Epithelial cell of prostate (primary cell): ENCODE data around the gene DNMT3A.

Experiments
- DNase-seq: peaks from one replicate; pipeline ENCODE4 v3.0.0-alpha.2; 2011; ENCODE audit warnings: low read depth, low spot score
- H3K27ac ChIP-seq: fragments of 450-650 bp; 2 replicates; pipeline ENCODE4 v1.5.1; 2017; ENCODE audit warnings: mild to moderate bottlenecking

The DNMT3A gene

DNA sequence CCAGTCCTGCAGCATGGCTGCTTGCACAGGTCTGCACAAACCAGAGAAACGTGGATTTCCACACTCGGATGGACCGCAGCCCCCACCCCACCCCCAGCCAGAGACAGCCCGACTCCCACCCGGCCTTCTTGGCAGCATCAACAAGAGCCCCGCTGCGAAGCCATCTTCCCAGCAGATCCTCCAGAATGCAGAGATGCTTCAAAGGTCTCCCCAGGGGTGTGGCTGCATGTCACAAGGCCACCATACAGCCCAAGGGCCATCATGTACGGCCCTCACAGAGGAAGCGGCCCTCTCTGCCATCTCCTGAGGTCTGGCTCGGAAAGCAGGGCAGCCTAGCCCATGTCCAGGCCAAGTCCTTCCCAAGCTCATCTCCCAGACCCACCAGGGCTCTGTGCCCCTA is 11.5 kb downstream of the DNMT3A start:
- DNase-seq, result no peak

GRCh38 chr2:25328152-25329085 is 13.3 kb downstream of the DNMT3A start:
- DNase-seq, result no peak
- no peak overlapping the region for H3K27ac ChIP-seq

More for the DNA sequence above, 11.5 kb downstream of the DNMT3A start:
- H3K27ac ChIP-seq, result no peak overlapping the region

DNA sequence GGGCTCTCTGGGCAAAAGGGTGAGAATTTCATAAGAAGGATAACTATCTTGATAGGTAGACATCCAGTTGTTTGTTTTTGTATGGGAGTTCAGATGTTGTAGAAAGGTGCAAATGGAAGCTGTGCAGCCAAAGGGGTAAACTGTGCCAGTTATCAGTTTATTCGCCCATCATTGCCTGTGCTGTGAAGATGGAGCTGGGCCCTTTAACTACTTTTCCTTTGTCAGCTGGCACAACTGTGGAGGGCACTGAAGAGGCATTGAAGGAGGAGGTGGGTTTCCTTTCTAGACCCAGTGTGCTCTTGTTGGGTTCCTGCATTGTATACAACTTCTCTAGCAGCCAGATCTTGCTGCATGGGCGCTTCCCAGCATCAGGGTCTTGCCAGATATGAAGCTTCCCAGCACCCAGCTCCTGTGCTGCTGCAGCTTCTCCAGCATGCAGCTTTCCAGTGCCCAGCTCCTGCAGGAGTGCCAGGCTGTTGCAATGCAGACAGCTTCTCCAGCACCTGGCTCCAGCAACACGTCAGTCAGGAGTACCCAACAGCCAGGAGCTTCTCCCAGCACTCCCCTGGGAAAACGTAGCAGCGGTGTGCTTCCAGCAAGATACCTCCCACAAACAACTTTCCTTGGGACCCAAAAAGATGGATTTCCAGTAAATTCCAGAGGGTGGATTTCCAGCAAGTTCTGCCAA is 15.3 kb downstream of the DNMT3A start:
- DNase-seq, result no peak
- H3K27ac ChIP-seq, result no peak overlapping the region

DNA sequence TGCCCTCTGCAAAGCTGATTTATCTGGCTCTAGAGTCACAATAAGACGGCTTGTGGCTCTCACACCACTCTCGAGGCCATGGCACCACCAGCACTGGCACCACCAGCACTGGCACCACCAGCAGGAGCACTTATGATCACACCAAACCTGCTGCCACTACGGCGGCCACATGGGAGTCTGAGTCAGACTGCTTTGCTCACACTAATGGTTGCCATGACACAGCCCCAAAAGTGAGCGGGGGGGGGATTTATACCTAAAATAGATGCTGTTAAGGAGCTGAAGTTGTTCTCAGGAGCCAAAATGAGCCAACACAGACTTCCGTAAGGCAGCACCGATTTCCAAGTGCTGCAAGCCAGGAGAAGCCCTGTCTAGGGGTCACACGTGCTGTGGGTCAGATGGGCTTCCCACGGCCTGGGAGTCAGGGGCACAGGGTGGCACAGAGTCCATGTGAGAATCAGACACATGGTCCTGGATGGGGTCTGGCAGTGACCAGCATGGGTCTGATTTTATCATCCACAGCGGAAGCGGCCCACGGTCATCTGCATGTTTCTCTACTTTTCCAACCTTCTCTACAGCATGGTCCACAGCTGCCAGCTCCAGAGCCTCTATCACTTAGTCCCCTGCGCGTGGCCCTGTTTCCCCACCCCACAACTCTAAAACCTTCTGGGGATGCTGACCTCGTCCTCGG is 16.7 kb downstream of the DNMT3A start:
- H3K27ac ChIP-seq, result no peak overlapping the region
- no peak for DNase-seq

- no peak for DNase-seq
- H3K27ac ChIP-seq, result no peak overlapping the region
Observed at GRCh38 chr2:25324251-25324650, 17.5 kb downstream of the DNMT3A start.

GRCh38 chr2:25323610-25324189 is 18.0 kb downstream of the DNMT3A start:
- no peak for DNase-seq
- no peak overlapping the region for H3K27ac ChIP-seq

GRCh38 chr2:25323042-25323514 is 18.6 kb downstream of the DNMT3A start:
- no peak overlapping the region for H3K27ac ChIP-seq
- DNase-seq, result no peak

DNA sequence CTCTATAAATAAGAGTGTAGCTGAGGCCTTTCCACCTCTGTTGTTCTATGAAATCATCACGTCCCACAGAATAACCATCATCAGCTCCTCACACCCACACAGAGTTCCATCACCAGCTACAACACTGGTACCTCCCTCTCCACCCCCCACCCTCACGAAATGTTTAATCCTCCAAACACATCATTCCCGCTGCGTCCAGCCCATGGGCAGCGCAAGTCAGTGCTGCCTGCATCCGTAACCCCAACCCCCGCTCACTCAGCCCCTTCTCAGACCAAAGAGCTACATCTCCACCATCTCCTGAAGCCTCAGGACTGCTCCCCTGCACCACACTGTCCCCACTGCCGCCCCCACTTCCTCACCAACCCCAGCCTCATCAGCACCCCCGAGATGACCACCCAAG is 19.4 kb downstream of the DNMT3A start:
- H3K27ac ChIP-seq, result no peak overlapping the region
- no peak for DNase-seq

- no peak overlapping the region for H3K27ac ChIP-seq
- no peak for DNase-seq
Observed at GRCh38 chr2:25320077-25320476, 21.6 kb downstream of the DNMT3A start.

DNA sequence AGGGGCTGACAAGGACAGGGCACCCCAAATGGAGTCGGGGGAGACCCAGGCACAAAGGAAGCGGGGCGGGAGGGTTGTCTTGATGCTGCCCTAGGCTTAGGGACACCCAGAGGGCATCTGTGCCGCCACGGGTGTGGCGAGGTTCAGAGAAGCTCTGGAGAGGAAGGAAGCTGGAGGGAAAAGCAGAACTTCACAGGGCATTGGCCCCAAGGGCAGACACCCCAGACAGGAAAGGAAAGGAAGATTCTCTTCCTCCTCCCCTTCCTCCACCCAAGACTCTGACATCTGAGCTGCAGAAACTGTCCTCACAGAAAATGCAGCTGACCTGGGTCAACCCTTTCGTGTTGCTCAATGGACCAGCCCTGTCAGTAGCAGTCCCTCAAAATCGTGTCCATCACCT is 25.6 kb downstream of the DNMT3A start:
- DNase-seq, result no peak
- H3K27ac ChIP-seq, result no peak overlapping the region

- no peak overlapping the region for H3K27ac ChIP-seq
- DNase-seq, result no peak
Observed at GRCh38 chr2:25315316-25315680, 26.4 kb downstream of the DNMT3A start.

DNA sequence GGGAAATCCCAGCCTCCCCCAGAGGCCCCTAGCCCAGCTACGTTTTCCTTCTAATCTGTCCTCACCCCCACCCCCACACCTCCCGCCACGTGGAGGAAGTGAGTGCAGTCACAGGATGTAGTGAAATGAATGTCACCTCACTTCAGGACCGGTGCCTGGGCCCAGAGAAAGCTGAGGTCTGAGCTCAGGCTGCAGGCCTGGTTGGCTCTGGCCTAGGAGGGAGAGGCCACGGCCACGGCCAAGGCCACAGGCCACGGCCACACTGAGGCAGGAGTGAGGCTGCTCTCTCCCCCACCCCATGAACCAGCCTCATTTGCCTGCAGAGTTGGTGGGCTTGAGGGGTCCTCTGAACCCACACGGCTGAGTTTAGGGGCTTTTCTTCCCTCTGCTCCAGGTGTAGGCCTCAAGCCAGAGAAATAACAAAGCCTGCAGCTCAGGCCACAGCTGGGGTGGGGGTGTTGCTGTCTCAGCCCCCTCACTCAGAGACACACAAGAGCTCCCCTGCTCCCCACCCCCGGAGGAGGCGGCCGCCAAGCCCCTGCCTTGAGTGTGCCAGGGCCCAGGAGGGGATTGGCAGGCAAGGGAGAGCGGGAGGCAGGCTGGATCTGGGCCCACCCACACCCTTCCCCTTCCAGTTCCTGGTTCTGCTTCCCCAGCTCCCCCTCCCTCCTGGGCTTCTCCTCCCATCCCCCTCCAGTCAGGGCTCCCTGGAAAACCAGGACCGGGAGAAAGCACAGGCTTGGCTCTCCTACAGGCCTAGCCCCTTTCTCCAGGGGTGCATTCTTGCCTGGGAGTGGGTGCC is 27.0 kb downstream of the DNMT3A start:
- H3K27ac ChIP-seq, result no peak overlapping the region
- no peak for DNase-seq

- H3K27ac ChIP-seq, result no peak overlapping the region
- DNase-seq, result no peak
Observed at GRCh38 chr2:25313711-25314513, 27.8 kb downstream of the DNMT3A start.

GRCh38 chr2:25312958-25313710 is 28.6 kb downstream of the DNMT3A start:
- H3K27ac ChIP-seq, result no peak overlapping the region

GRCh38 chr2:25311865-25312575 is 29.7 kb downstream of the DNMT3A start:
- DNase-seq, result no peak
- H3K27ac ChIP-seq, result no peak overlapping the region

More at GRCh38 chr2:25312958-25313710, 28.6 kb downstream of the DNMT3A start:
- DNase-seq, result no peak

- DNase-seq, result peak; percentile 36
Observed at GRCh38 chr2:25310965-25311864, 30.5 kb downstream of the DNMT3A start.

GRCh38 chr2:25310709-25310964 is 31.1 kb downstream of the DNMT3A start:
- no peak for DNase-seq
- no peak overlapping the region for H3K27ac ChIP-seq

More at GRCh38 chr2:25310965-25311864, 30.5 kb downstream of the DNMT3A start:
- no peak overlapping the region for H3K27ac ChIP-seq
